K562 (cell line): ENCODE results near the gene SLC43A2. TPM values are rescaled to one million over a fixed set of nuclear protein-coding genes. Genes with fewer than 3 reads are reported as not detected.
A peak's percentile ranks its signal among the peaks of the same experiment; 100 is the strongest.

Source experiments
- CBFB ChIP-seq: sonication (generic); formaldehyde crosslinking; IDR thresholded peaks from 2 replicates; pipeline ENCODE4 v1.4.0; 2020; ENCODE audit warnings: mild to moderate bottlenecking, missing genetic modification reagents
- CBX3 ChIP-seq, 2 experiments: IDR thresholded peaks; 1 replicate in 1 of 2; 2 replicates in 1 of 2; pipeline ENCODE4 v1.6.1; 2012; ENCODE audit warnings: inconsistent platforms in 2 of 2, low read length in 2 of 2, borderline replicate concordance in 1 of 2, control low read depth in 1 of 2
- CCAR2 ChIP-seq: fragments of 200-400 bp; formaldehyde crosslinking; IDR thresholded peaks from 2 replicates; pipeline ENCODE4 v1.6.1; 2017; ENCODE audit warnings: mild to moderate bottlenecking, low read depth, low read length
- CEBPG ChIP-seq, 3 experiments: fragments of 200-800 bp in 1 of 3; sonication (Bioruptor generic) in 1 of 3; sonication (generic) in 1 of 3; formaldehyde crosslinking in 1 of 3; IDR thresholded peaks in 2 of 3; conservative IDR thresholded peaks in 1 of 3; 2 replicates each; pipeline versions ENCODE4 v1.6.1 to v1.8.0; 2016 to 2022; ENCODE audit warnings: missing compliant biosample characterization in 2 of 3, missing genetic modification characterization in 2 of 3, mild to moderate bottlenecking in 1 of 3, missing genetic modification reagents in 1 of 3
- CREM ChIP-seq: IDR thresholded peaks from 2 replicates; pipeline ENCODE4 v1.6.1; 2014; ENCODE audit warnings: antibody characterized with exemption, low read depth
- FIP1L1 ChIP-seq: fragments of 200-400 bp; formaldehyde crosslinking; IDR thresholded peaks from 2 replicates; pipeline ENCODE4 v1.6.1; 2018; ENCODE audit warnings: mild to moderate bottlenecking, low read depth, low read length; ENCODE audit not compliant: poor library complexity, severe bottlenecking
- GTF2A2 ChIP-seq: IDR thresholded peaks from 2 replicates; pipeline ENCODE4 v1.6.1; 2016; ENCODE audit warnings: mild to moderate bottlenecking, missing genetic modification characterization, missing compliant biosample characterization
- HMBOX1 ChIP-seq: sonication (generic); IDR thresholded peaks from 2 replicates; pipeline ENCODE4 v1.6.1; 2016
- MTA3 ChIP-seq: fragments of 450-650 bp; formaldehyde crosslinking; IDR thresholded peaks from 2 replicates; pipeline ENCODE4 v1.6.1; 2017; ENCODE audit warnings: mild to moderate bottlenecking, borderline replicate concordance
- NR3C1 ChIP-seq: sonication (generic); formaldehyde crosslinking; IDR thresholded peaks from 2 replicates; pipeline ENCODE4 v1.8.1; 2022; ENCODE audit warnings: missing genetic modification reagents
- PHB2 ChIP-seq: fragments of 450-650 bp; IDR thresholded peaks from 2 replicates; pipeline ENCODE4 v1.6.1; 2017; ENCODE audit warnings: low read depth
- PPARD ChIP-seq: fragments of 250-450 bp; sonication (Bioruptor Pico); IDR thresholded peaks from 2 replicates; pipeline ENCODE4 v1.8.0; 2022; ENCODE audit warnings: inconsistent platforms, mild to moderate bottlenecking, moderate library complexity
- REST ChIP-seq, 2 experiments: fragments of 450-650 bp; formaldehyde crosslinking in 1 of 2; IDR thresholded peaks; 2 replicates each; pipeline versions ENCODE4 v1.4.0 to v1.6.1; 2014 to 2020; ENCODE audit warnings: mild to moderate bottlenecking in 2 of 2, borderline replicate concordance in 1 of 2, low read depth in 1 of 2
- ZBTB8A ChIP-seq: fragments of 450-650 bp; IDR thresholded peaks from 2 replicates; pipeline ENCODE4 v1.6.1; 2018; ENCODE audit warnings: mild to moderate bottlenecking, moderate library complexity; ENCODE audit not compliant: partially characterized antibody
- ZNF146 ChIP-seq: IDR thresholded peaks from one replicate; pipeline ENCODE4 v1.6.1; 2018; ENCODE audit warnings: missing compliant biosample characterization; ENCODE audit not compliant: unreplicated experiment
- ZNF174 ChIP-seq: fragments of 250-450 bp; sonication (Bioruptor Pico); IDR thresholded peaks from 2 replicates; pipeline ENCODE4 v1.4.0; 2020; ENCODE audit warnings: mild to moderate bottlenecking
- ZNF24 ChIP-seq: fragments of 450-650 bp; IDR thresholded peaks from 2 replicates; pipeline ENCODE4 v1.6.1; 2016
- ZNF511 ChIP-seq: sonication (generic); formaldehyde crosslinking; IDR thresholded peaks from 2 replicates; pipeline ENCODE4 v1.8.0; 2022; ENCODE audit warnings: mild to moderate bottlenecking, missing genetic modification reagents
- polyA plus RNA-seq, 8 experiments: library from polyadenylated mRNA; depleted of rRNA in 4 of 8; stranded (reverse) in 5 of 8; unstranded in 3 of 8; fragments of >200 nt; fragmentation: Nextera tagmentation in 2 of 8; fragmentation: Illumina TruSeq in 1 of 8; extraction: Ambion mirVana in 2 of 8; extraction: Trizol in 1 of 8; gene quantifications; 2 replicates each; pipeline versions ENCODE4 v1.2.1 to v1.2.3, GENCODE V29; 2011 to 2014; ENCODE audit warnings: inconsistent platforms in 1 of 8, missing spikeins in 1 of 8
- total RNA-seq, 7 experiments: library from RNA; depleted of rRNA in 6 of 7; stranded (reverse); fragments of >200 nt in 6 of 7; fragmentation: Illumina TruSeq in 2 of 7; extraction: Trizol in 2 of 7; gene quantifications; 2 replicates each; pipeline versions ENCODE4 v1.2.1 to v1.2.3, GENCODE V29; 2011 to 2021; ENCODE audit warnings: low replicate concordance in 1 of 7

Gene SLC43A2
- total and polyA plus RNA-seq, 9 of the 15 experiments (the other 6 are each of a cell fraction or from before 2014, with no cell fraction given) = 0.03 to 10.2 (median 3.6) TPM

GRCh38 chr17:1648963-1649843, 20.6 kb upstream of the SLC43A2 start (continued):
- TF ChIP-seq GTF2A2 (no peak), ZNF24 (no peak), CBFB (no peak), MTA3 (no peak; the same call in 1 of the 2 replicates), ZNF146 (CRISPR knock-in tag) (no peak), ZBTB8A (no peak), CCAR2 (no peak), REST (IDR thresholded peaks at IDR 0.05; ENCODE audit: borderline replicate concordance) (no peak), REST (CRISPR knock-in tag; IDR thresholded peaks at IDR 0.05; ENCODE audit: low read depth) (no peak; the same call in 1 of the 2 replicates), ZNF174 (CRISPR knock-in tag) (no peak), HMBOX1 (no peak), CBX3 (IDR thresholded peaks at IDR 0.05; ENCODE audit: borderline replicate concordance in 1 of 2, low read length in 2 of 2) (no peak), PHB2 (no peak), NR3C1 (peak; percentile 67; the same call in 1 of the 2 replicates), ZNF511 (CRISPR knock-in tag) (peak; percentile 3; the same call in 1 of the 2 replicates), FIP1L1 (peak; percentile 54), PPARD (CRISPR knock-in tag) (no peak), CEBPG (CRISPR knock-in tag; IDR thresholded peaks at IDR 0.05) (no peak), CEBPG (tag; conservative IDR thresholded peaks at IDR 0.05 in 1 of 2, IDR thresholded peaks at IDR 0.05 in 1 of 2) (no peak), CREM (peak; percentile 57; the same call in 1 of the 2 replicates)
